H1 (cell line): ENCODE results near the gene DPP10.

ENCODE experiments used
- CTCF ChIP-seq, 3 experiments: IDR thresholded peaks; 1 replicate in 2 of 3; 2 replicates in 1 of 3; pipeline versions ENCODE4 v1.5.1 to v1.6.1; 2011; ENCODE audit warnings: low read length in 3 of 3, mild to moderate bottlenecking in 3 of 3, inconsistent platforms in 2 of 3, low read depth in 1 of 3, moderate library complexity in 1 of 3; ENCODE audit not compliant: insufficient read depth in 1 of 3; ENCODE audit errors: control extremely low read depth in 1 of 3
- EZH2 ChIP-seq: fragments of 200-600 bp; sonication (generic); IDR thresholded peaks from 2 replicates; pipeline ENCODE4 v1.7.1; 2012; ENCODE audit warnings: low read depth, mild to moderate bottlenecking, moderate library complexity, low read length, inconsistent platforms; ENCODE audit not compliant: severe bottlenecking
- HDAC2 ChIP-seq, 2 experiments: fragments of 300-600 bp in 1 of 2; sonication (generic) in 1 of 2; IDR thresholded peaks; 2 replicates each; pipeline ENCODE4 v1.6.1; 2011 to 2012; ENCODE audit warnings: low read depth in 2 of 2, low read length in 2 of 2, mild to moderate bottlenecking in 2 of 2, moderate library complexity in 2 of 2, borderline replicate concordance in 1 of 2, inconsistent platforms in 1 of 2
- POLR2A ChIP-seq, 2 experiments: IDR thresholded peaks; 1 replicate in 1 of 2; 2 replicates in 1 of 2; pipeline ENCODE4 v1.6.1; 2011; ENCODE audit warnings: low read depth in 2 of 2, low read length in 2 of 2, mild to moderate bottlenecking in 2 of 2; ENCODE audit errors: control extremely low read depth in 1 of 2
- POLR2AphosphoS5 ChIP-seq: IDR thresholded peaks from 2 replicates; pipeline ENCODE4 v1.6.1; 2011; ENCODE audit warnings: low read depth, low read length
- POU5F1 ChIP-seq: IDR thresholded peaks from 2 replicates; pipeline ENCODE4 v1.6.1; 2011; ENCODE audit warnings: low read depth, mild to moderate bottlenecking, low read length, moderate library complexity
- SP2 ChIP-seq: IDR thresholded peaks from 2 replicates; pipeline ENCODE4 v1.6.1; 2012; ENCODE audit warnings: mild to moderate bottlenecking, low read length, inconsistent platforms
- TEAD4 ChIP-seq: IDR thresholded peaks from 2 replicates; pipeline ENCODE4 v1.6.1; 2012; ENCODE audit warnings: low read depth, low read length, inconsistent platforms, mixed read lengths
- USF2 ChIP-seq: IDR thresholded peaks from 2 replicates; pipeline ENCODE4 v1.6.1; 2011; ENCODE audit warnings: low read length, improper control_type of control experiment

GRCh38 chr2:114424699-114425098 lies 17.7 kb upstream of the DPP10 start:
- TF ChIP-seq CTCF (IDR thresholded peaks at IDR 0.05; ENCODE audit: control extremely low read depth in 1 of 3, insufficient read depth in 1 of 3, low read depth in 1 of 3, low read length in 3 of 3) (no peak), POLR2A (IDR thresholded peaks at IDR 0.05; ENCODE audit: control extremely low read depth in 1 of 2, low read depth in 2 of 2, low read length in 2 of 2) (no peak), EZH2 (no peak), USF2 (no peak), TEAD4 (no peak), SP2 (no peak), POLR2AphosphoS5 (no peak), HDAC2 (IDR thresholded peaks at IDR 0.05; ENCODE audit: borderline replicate concordance in 1 of 2, low read depth in 2 of 2, low read length in 2 of 2) (no peak), POU5F1 (no peak)
